Measurements from ENCODE around the gene RAMP1. TPM values are rescaled to one million over a fixed set of nuclear protein-coding genes. Genes with fewer than 3 reads are reported as not detected.

Gene RAMP1
- total RNA-seq, 1 experiment from 2014 or later = 0.63 TPM

DNA sequence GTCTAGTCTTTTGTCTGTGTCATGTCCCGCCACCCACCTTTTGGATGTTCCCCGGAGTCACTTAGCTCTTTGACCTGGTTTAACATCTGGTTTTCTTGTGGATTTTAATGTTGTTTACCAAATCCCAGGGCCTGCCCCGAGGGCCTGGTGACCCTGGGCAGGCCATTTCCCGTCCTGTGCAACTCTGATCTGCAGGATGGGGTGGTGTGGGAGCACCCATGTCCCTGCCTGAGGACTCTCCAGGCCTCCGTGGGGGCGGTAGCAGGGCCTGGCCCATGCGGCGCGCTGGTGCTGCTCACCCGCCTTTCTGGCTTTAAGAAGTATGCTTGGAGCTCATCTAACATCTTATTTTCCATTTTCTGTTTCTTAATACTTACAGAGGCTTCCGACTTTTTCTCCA lies 10.7 kb downstream of the RAMP1 start:
- H4K5ac ChIP-seq (ENCODE audit: insufficient read length, low read depth, low read length) = no peak overlapping the region
- H4K8ac ChIP-seq (replicated peaks; ENCODE audit: insufficient read length, low read depth, low read length) = no peak overlapping the region
- H3K27me3 ChIP-seq (ENCODE audit: insufficient read depth, low read length) = no peaks in the 10 kb centered on the region
- no peak overlapping the region for H3K27ac ChIP-seq (ENCODE audit: insufficient read length, low read depth, low read length)
- Mint-ChIP-seq H3K9me3 (no peaks in the 10 kb centered on the region), H3K27me3 (ENCODE audit: low read depth) (peaks cover 4% of the 10 kb centered on the region; the same call in 1 of the 2 replicates), H3K27ac (no peak overlapping the region), H3K4me3 (no peak overlapping the region), H3K36me3 (ENCODE audit: insufficient read depth in 1 of 3, low read depth in 3 of 3) (no peaks in the 10 kb centered on the region; a peak in 1 of 7 replicates), H3K4me1 (peaks cover 0 to 4% of the 10 kb centered on the region in 2 experiments; a peak in 2 of 4 replicates)
- no peak overlapping the region for H2BK120ac ChIP-seq (ENCODE audit: low read depth, low read length, poor library complexity, severe bottlenecking)
- no peak overlapping the region for H3K56ac ChIP-seq (ENCODE audit: insufficient read length, low read depth, low read length)
- WGBS (ENCODE audit: extremely low coverage, insufficient read length, low lambda C conversion rate) = no CpG with 5 or more reads among the region's 11 CpGs
- no peak overlapping the region for H2BK12ac ChIP-seq (ENCODE audit: insufficient read length, low read depth, low read length)
- H3T11ph ChIP-seq (ENCODE audit: low read length) = no peak overlapping the region
- no peaks in the 10 kb centered on the region for H3K9me3 ChIP-seq (ENCODE audit: control insufficient read depth, low read depth, low read length)
- no peak overlapping the region for H2BK15ac ChIP-seq (ENCODE audit: low read depth, low read length)
- H3K23ac ChIP-seq (ENCODE audit: insufficient read length, low read depth, low read length) = no peak overlapping the region
- no peaks in the 10 kb centered on the region for H3K79me2 ChIP-seq (ENCODE audit: insufficient read depth, low read length)
- no peaks in the 10 kb centered on the region for H4K20me1 ChIP-seq (ENCODE audit: control insufficient read depth, insufficient read depth, insufficient read length)
- no peak overlapping the region for H3K9ac ChIP-seq (ENCODE audit: extremely low read depth, insufficient read length, low read length)
- H2AK5ac ChIP-seq (ENCODE audit: insufficient read length, low read length) = no peak overlapping the region
- no peak overlapping the region for H2BK20ac ChIP-seq (ENCODE audit: low read depth, low read length, poor library complexity, severe bottlenecking)
- no peak overlapping the region for H3K4ac ChIP-seq (ENCODE audit: low read depth, low read length)
- no peak overlapping the region for H4K91ac ChIP-seq (ENCODE audit: insufficient read length, low read depth, low read length)
- no peaks in the 10 kb centered on the region for H3K4me1 ChIP-seq (ENCODE audit: insufficient read depth, low read length)
- H2BK5ac ChIP-seq (ENCODE audit: insufficient read length, low read length) = no peak overlapping the region
- H3K14ac ChIP-seq (ENCODE audit: insufficient read depth, low read length) = no peak overlapping the region
- H3K79me1 ChIP-seq (ENCODE audit: insufficient read depth, low read depth, low read length, poor library complexity, severe bottlenecking) = no peaks in the 10 kb centered on the region
- TF ChIP-seq, protein P1, sequence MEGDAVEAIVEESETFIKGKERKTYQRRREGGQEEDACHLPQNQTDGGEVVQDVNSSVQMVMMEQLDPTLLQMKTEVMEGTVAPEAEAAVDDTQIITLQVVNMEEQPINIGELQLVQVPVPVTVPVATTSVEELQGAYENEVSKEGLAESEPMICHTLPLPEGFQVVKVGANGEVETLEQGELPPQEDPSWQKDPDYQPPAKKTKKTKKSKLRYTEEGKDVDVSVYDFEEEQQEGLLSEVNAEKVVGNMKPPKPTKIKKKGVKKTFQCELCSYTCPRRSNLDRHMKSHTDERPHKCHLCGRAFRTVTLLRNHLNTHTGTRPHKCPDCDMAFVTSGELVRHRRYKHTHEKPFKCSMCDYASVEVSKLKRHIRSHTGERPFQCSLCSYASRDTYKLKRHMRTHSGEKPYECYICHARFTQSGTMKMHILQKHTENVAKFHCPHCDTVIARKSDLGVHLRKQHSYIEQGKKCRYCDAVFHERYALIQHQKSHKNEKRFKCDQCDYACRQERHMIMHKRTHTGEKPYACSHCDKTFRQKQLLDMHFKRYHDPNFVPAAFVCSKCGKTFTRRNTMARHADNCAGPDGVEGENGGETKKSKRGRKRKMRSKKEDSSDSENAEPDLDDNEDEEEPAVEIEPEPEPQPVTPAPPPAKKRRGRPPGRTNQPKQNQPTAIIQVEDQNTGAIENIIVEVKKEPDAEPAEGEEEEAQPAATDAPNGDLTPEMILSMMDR (conservative IDR thresholded peaks at IDR 0.05) = no peak
- H3K23me2 ChIP-seq (ENCODE audit: insufficient read length, low read depth, low read length, poor library complexity, severe bottlenecking) = no peaks in the 10 kb centered on the region
- no peak for DNase-seq
- H2AFZ ChIP-seq (ENCODE audit: low read length) = no peak overlapping the region
- no peak overlapping the region for H3K4me2 ChIP-seq (ENCODE audit: insufficient read depth, insufficient read length, low read length)
- no peak overlapping the region for H3K18ac ChIP-seq (ENCODE audit: insufficient read length, low read depth, low read length)

Data from H9 (cell line).